ENCODE data around the gene RNF146. TPM values are rescaled to one million over a fixed set of nuclear protein-coding genes. Genes with fewer than 3 reads are reported as not detected.

RNF146 gene
- total and polyA plus RNA-seq, 4 donors, result 11.5 to 32.7 (median 15.9) TPM

DNA sequence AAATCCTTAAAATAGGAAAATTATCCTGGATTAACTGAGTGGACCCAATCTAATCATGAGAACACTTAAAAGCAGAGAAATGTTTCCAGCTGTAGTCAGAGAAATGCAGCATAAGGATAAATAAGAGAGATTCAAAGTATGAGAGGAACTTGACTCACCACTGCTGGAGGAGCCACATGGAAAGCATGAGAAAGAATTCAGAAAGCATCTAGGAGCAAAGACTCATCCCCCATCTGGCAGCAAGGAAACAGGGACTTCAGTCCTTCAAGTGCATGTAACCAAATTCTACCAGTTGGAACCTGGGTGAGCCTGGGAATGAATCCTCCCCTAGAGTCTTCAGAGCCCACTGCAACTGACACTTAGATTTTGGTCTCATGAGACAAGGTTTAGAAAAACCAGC lies 33.7 kb downstream of the RNF146 start:
- H3K4me3 ChIP-seq (ENCODE audit: low read depth in 1 of 3, low read length in 3 of 3), result no peak overlapping the region
- no peak for DNase-seq (ENCODE audit: low spot score)
- H3K9me3 ChIP-seq (ENCODE audit: control insufficient read depth in 4 of 4, low read length in 3 of 4), result no peaks in the 10 kb centered on the region
- no peaks in the 10 kb centered on the region for H3K36me3 ChIP-seq (ENCODE audit: control insufficient read depth in 4 of 4, insufficient read depth in 3 of 4, low read depth in 1 of 4, low read length in 3 of 4)
- TF ChIP-seq RAD21 (IDR thresholded peaks at IDR 0.05), result no peak
- no peak for TF ChIP-seq SP1 (IDR thresholded peaks at IDR 0.05)
- TF ChIP-seq RXRA (IDR thresholded peaks at IDR 0.05), result no peak
- TF ChIP-seq, protein P1, sequence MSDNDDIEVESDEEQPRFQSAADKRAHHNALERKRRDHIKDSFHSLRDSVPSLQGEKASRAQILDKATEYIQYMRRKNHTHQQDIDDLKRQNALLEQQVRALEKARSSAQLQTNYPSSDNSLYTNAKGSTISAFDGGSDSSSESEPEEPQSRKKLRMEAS (IDR thresholded peaks at IDR 0.05), result no peak
- no peak for TF ChIP-seq HNF4G (IDR thresholded peaks at IDR 0.05)
- H3K27ac ChIP-seq (ENCODE audit: low read depth in 1 of 2, low read length in 2 of 2), result no peak overlapping the region
- H3K9ac ChIP-seq (ENCODE audit: low read depth in 1 of 2, low read length in 2 of 2), result no peak overlapping the region
- peaks cover 0 to 2% (median under 1%) of the 10 kb centered on the region in 4 donors for H3K4me1 ChIP-seq (ENCODE audit: control insufficient read depth in 4 of 4, insufficient read depth in 4 of 4, low read length in 3 of 4)
- no peaks in the 10 kb centered on the region for H3K27me3 ChIP-seq (ENCODE audit: control insufficient read depth in 4 of 4, insufficient read depth in 4 of 4, low read length in 3 of 4)

DNA sequence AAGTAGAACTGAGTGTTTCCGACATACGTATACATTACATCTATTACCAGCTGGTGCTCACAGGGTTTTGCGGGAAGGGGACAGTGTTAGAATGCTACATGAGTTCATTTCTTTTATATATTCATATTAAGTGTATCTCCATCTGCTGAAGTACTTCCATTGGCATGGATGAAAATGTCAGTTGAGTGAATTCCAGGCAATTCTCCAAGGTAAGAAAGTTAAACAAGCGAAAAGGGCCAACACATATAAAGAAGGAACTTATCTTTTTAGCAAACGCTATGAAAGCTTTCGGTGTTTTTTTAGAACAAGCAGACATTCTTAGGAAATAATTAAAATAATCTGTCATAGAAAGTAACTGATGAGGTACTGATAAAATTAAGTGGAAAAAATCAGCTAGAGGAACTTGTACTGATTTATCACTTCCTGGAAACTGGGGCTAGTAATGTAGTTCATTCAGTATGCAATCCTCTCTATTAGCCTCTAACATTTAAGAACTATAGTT lies 34.6 kb downstream of the RNF146 start:
- peaks cover 0 to 2% (median under 1%) of the 10 kb centered on the region in 4 donors for H3K4me1 ChIP-seq (ENCODE audit: control insufficient read depth in 4 of 4, insufficient read depth in 4 of 4, low read length in 3 of 4)
- H3K4me3 ChIP-seq (ENCODE audit: low read depth in 1 of 3, low read length in 3 of 3), result no peak overlapping the region
- H3K36me3 ChIP-seq (ENCODE audit: control insufficient read depth in 4 of 4, insufficient read depth in 3 of 4, low read depth in 1 of 4, low read length in 3 of 4), result peaks cover 0 to 2% (median 0%) of the 10 kb centered on the region in 4 donors
- H3K27ac ChIP-seq (ENCODE audit: low read depth in 1 of 2, low read length in 2 of 2), result no peak overlapping the region
- TF ChIP-seq, protein P2, sequence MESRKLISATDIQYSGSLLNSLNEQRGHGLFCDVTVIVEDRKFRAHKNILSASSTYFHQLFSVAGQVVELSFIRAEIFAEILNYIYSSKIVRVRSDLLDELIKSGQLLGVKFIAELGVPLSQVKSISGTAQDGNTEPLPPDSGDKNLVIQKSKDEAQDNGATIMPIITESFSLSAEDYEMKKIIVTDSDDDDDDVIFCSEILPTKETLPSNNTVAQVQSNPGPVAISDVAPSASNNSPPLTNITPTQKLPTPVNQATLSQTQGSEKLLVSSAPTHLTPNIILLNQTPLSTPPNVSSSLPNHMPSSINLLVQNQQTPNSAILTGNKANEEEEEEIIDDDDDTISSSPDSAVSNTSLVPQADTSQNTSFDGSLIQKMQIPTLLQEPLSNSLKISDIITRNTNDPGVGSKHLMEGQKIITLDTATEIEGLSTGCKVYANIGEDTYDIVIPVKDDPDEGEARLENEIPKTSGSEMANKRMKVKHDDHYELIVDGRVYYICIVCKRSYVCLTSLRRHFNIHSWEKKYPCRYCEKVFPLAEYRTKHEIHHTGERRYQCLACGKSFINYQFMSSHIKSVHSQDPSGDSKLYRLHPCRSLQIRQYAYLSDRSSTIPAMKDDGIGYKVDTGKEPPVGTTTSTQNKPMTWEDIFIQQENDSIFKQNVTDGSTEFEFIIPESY (IDR thresholded peaks at IDR 0.05), result no peak
- TF ChIP-seq JUND (IDR thresholded peaks at IDR 0.05) (no peak), HNF4A (conservative IDR thresholded peaks at IDR 0.05) (no peak), GABPA (IDR thresholded peaks at IDR 0.05 in 1 of 2, conservative IDR thresholded peaks at IDR 0.05 in 1 of 2) (no peak), FOXA2 (IDR thresholded peaks at IDR 0.05) (no peak), REST (IDR thresholded peaks at IDR 0.05) (no peak), NR2F2 (IDR thresholded peaks at IDR 0.05) (no peak), TAF1 (conservative IDR thresholded peaks at IDR 0.05) (no peak), YY1 (IDR thresholded peaks at IDR 0.05) (no peak), HNF4G (IDR thresholded peaks at IDR 0.05) (no peak), FOXA1 (IDR thresholded peaks at IDR 0.05) (no peak), EGR1 (IDR thresholded peaks at IDR 0.05; ENCODE audit: low read depth in 2 of 2) (no peak), RAD21 (IDR thresholded peaks at IDR 0.05) (no peak), CTCF (IDR thresholded peaks at IDR 0.05; ENCODE audit: low read depth, low read length, missing input control) (no peak), SP1 (IDR thresholded peaks at IDR 0.05) (no peak), RXRA (IDR thresholded peaks at IDR 0.05) (no peak)
- TF ChIP-seq, protein P3, sequence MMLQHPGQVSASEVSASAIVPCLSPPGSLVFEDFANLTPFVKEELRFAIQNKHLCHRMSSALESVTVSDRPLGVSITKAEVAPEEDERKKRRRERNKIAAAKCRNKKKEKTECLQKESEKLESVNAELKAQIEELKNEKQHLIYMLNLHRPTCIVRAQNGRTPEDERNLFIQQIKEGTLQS (IDR thresholded peaks at IDR 0.05), result no peak
- TF ChIP-seq, protein P1 (IDR thresholded peaks at IDR 0.05), result no peak
- no peak for DNase-seq (ENCODE audit: low spot score)
- H3K9ac ChIP-seq (ENCODE audit: low read depth in 1 of 2, low read length in 2 of 2), result no peak overlapping the region
- WGBS, result 65% methylated on average over 6 of the region's 6 CpGs
- H3K9me3 ChIP-seq (ENCODE audit: control insufficient read depth in 4 of 4, low read length in 3 of 4), result no peaks in the 10 kb centered on the region
- H3K27me3 ChIP-seq (ENCODE audit: control insufficient read depth in 4 of 4, insufficient read depth in 4 of 4, low read length in 3 of 4), result no peaks in the 10 kb centered on the region

All from liver (tissue), 9 donors.